Measurements from ENCODE around the gene MYOM1.
A peak's percentile ranks its signal among the peaks of the same experiment; 100 is the strongest.

MYOM1 gene

DNA sequence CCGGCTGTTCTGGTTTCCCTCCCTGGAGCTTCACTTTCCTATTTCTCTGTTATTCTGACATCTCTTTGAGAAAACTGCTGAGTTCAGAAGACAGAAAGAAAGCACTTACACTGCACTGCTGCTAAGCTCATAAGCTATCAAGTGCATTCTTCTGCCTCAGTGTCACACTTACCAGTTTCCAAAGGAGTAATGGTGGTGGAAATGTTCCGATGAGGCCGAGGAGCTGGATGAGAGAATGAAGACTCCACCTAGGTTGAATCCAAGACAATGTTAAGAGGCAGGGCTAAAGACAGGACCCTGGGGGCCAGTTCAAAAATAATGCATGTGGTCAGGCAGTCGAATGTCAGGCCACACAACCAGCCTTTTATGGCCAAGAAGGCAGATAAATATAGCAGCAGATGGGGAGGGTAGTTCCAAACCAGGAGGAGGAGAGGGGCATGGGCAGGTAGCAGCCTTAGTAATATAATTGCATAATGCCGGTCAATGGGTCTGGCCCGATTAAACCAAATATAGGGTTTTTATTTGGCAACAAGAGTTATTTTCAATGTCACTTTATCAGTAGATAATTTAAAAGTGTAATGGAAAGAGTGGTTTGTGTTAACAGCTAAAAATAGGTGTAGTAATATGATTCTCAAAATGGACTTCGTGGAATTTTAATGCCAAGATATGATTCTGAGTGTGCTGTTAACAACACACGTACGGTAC lies at the start of gene MYOM1:
Gene MYOM1, minus strand, starts transcription at position 338 of the 705 bp plus-strand sequence. CDS start 4,745 bp downstream, outside the sequence.
- Histone ChIP-seq H3K9me3 (0 out of 2 replicates have a peak, but pooled peaks cover 2% of the 10 kb centered on the region), H3K27ac (no peak within 1 kb of the TSS), H3K4me3 (no peak within 1 kb of the TSS), H3K27me3 (no peaks in the 10 kb centered on the region), H3K9ac (no peak within 1 kb of the TSS), H3K4me1 (peaks cover 5% of the 10 kb centered on the region; the same call in 1 of the 2 replicates), H4K20me1 (no peaks in the 10 kb centered on the region), H3K36me3 (no peaks in the 10 kb centered on the region), H3K4me2 (0 out of 2 replicates have a peak within 1 kb of the TSS, but pooled peaks have one; percentile 7)
- TF ChIP-seq Cebpa-rat (IDR thresholded peaks at IDR 0.05): no peak

DNA sequence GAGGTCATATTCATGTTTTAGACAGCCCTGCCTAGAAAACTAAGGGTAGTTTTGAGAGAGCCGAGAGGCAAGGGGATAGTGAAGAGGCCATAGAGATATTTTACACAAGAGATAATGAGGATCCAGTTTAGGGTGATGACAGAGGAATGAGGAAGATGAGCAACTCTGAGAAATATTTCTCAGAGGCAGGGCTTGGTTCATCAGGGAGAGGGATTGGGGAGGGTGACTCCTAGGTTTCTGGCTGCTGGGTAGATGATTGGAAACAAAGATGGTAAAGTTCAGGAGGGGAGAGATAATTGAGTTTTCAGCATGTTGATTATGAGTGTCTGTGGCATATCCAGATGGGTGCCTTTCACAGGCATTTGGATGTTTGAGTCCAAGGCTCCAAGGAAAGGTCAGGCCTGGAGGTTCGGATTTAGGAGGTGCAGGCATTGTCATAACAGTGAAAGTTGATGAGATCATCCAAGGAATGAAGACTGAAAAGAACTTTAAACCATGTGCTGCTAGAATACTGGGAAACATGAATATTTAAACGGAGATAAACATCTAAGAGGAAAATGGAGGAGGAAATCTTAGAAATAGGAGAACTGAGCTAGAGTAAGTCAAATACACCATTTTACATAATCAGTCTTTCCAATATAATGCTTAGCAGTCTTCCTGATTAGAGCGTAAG lies 49.6 kb upstream of the MYOM1 start:
- no peaks in the 10 kb centered on the region for H3K27me3 ChIP-seq
- no peak for TF ChIP-seq Cebpa-rat (IDR thresholded peaks at IDR 0.05)
- peaks cover 75% of the 10 kb centered on the region for H3K4me1 ChIP-seq
- H3K36me3 ChIP-seq: peaks cover 28% of the 10 kb centered on the region
- no peak overlapping the region for H3K4me3 ChIP-seq
- peak overlapping the region; percentile 82 for H3K4me2 ChIP-seq
- no peaks in the 10 kb centered on the region for H3K9me3 ChIP-seq
- H4K20me1 ChIP-seq: peaks cover 100% of the 10 kb centered on the region
- no peak overlapping the region for H3K9ac ChIP-seq
- no peak overlapping the region for H3K27ac ChIP-seq

DNA sequence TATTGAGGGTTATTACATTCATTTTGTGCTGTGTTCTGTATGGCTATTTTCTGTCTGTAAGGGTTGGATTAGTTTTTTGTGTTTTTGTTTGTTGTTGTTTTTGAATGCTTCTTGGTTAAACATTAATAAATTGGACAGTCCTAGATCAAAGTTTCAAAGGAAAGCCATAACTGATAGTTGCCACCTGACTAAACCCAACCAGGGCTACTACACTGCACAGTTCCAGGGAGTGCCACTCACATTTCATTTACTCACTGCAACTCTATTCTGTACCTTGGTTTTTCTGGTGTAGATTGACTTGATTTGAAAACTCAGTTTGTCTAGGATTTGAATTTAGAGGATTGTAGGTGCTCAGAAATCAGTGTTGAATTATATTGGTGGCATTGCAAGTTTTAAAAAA lies 48.5 kb upstream of the MYOM1 start:
- Histone ChIP-seq H3K4me3 (no peak overlapping the region), H3K4me1 (peaks cover 85% of the 10 kb centered on the region), H3K4me2 (peak overlapping the region; percentile 82), H3K36me3 (peaks cover 17% of the 10 kb centered on the region), H3K9ac (no peak overlapping the region), H3K27ac (no peak overlapping the region), H3K27me3 (no peaks in the 10 kb centered on the region), H3K9me3 (no peaks in the 10 kb centered on the region), H4K20me1 (peaks cover 100% of the 10 kb centered on the region)
- no peak for TF ChIP-seq Cebpa-rat (IDR thresholded peaks at IDR 0.05)

DNA sequence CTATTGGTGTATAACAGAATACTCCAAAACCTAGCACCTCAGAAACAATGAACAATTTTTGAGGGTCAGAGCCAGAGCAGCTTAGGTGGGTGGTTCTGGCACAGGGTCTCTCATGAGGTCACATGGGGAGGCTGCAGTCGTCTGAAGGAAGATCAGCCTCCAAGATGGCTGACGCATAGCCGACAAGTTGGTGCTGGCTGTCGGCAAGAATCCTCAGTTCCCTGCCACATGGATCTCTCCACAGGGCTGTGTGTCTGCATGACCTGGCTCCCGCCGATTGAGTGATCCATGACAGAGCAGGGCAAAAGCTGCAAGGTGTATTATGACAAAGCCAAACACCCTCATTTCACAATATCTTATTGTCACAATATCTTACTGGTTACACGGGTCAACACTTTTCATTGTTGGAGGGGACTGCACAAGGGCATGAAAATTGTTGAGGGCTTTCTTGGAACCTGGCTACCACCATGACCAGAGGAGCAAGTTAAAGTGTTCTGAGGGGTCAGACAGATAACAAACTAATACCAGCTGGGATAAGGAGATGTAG lies 46.4 kb upstream of the MYOM1 start:
- Histone ChIP-seq H3K36me3 (peaks cover 4% of the 10 kb centered on the region; the same call in 1 of the 2 replicates), H3K9ac (peak overlapping the region; percentile 4; the same call in 1 of the 2 replicates), H3K4me2 (peak overlapping the region; percentile 82), H3K4me1 (peaks cover 78% of the 10 kb centered on the region), H4K20me1 (peaks cover 84% of the 10 kb centered on the region), H3K4me3 (no peak overlapping the region), H3K27ac (0 out of 2 replicates have a peak overlapping the region, but pooled peaks have one; percentile 20), H3K27me3 (no peaks in the 10 kb centered on the region), H3K9me3 (no peaks in the 10 kb centered on the region)
- no peak for TF ChIP-seq Cebpa-rat (IDR thresholded peaks at IDR 0.05)

DNA sequence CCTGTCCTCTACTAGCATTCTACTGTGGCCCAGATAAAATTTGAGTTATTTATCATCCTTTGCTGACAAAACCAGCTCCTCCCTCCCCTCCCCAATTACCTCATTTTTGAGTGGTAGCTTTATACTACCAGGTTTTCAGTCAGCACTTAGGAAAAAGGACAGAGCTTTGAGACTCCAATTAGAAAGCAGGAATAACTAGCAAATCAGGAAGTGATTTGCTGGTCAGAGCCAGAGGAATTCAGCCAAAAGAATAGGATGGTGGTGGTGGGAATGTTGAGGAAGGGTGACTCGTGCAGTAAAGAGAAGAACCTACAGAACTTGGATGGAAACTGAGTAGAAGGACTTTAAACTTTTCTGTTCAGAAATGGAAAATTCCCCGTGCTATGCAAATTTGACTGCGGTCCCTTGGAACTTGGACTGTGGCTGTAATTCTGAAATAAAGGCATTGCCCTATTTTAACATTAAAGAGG lies 45.8 kb upstream of the MYOM1 start:
- TF ChIP-seq Cebpa-rat (IDR thresholded peaks at IDR 0.05): no peak
- Histone ChIP-seq H4K20me1 (peaks cover 79% of the 10 kb centered on the region), H3K9me3 (no peaks in the 10 kb centered on the region), H3K36me3 (peaks cover 4% of the 10 kb centered on the region; the same call in 1 of the 2 replicates), H3K4me2 (peak overlapping the region; percentile 82), H3K4me1 (peaks cover 77% of the 10 kb centered on the region), H3K27ac (no peak overlapping the region; the same call in 1 of the 2 replicates), H3K9ac (no peak overlapping the region), H3K4me3 (no peak overlapping the region), H3K27me3 (no peaks in the 10 kb centered on the region)

DNA sequence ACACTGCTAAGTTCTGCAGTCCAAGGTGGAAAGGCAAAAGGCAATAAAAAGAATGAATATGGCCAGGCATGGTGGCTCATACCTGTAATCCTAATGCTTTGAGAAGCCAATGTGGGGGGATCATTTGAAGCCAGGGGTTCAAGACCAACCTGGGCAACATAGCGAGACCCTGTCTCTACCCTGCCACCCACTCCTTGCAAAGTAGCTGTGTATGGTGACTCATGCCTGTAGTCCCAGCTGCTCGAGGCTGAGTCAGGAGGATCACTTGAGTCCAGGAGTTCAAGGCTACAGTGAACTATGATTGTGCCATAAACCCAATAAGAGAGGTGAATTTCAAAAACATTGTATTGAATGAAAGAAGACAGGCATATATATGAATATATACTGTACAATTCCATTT lies 44.6 kb upstream of the MYOM1 start:
- peak overlapping the region; percentile 92 for H3K4me3 ChIP-seq
- peaks cover 77% of the 10 kb centered on the region for H3K4me1 ChIP-seq
- peaks cover 4% of the 10 kb centered on the region; the same call in 1 of the 2 replicates for H3K36me3 ChIP-seq
- no peaks in the 10 kb centered on the region for H3K9me3 ChIP-seq
- 0 out of 2 replicates have a peak overlapping the region, but pooled peaks have one; percentile 98 for H3K9ac ChIP-seq
- H4K20me1 ChIP-seq: peaks cover 66% of the 10 kb centered on the region
- H3K27me3 ChIP-seq: no peaks in the 10 kb centered on the region
- H3K4me2 ChIP-seq: peak overlapping the region; percentile 82
- H3K27ac ChIP-seq: no peak overlapping the region
- no peak for TF ChIP-seq Cebpa-rat (IDR thresholded peaks at IDR 0.05)

DNA sequence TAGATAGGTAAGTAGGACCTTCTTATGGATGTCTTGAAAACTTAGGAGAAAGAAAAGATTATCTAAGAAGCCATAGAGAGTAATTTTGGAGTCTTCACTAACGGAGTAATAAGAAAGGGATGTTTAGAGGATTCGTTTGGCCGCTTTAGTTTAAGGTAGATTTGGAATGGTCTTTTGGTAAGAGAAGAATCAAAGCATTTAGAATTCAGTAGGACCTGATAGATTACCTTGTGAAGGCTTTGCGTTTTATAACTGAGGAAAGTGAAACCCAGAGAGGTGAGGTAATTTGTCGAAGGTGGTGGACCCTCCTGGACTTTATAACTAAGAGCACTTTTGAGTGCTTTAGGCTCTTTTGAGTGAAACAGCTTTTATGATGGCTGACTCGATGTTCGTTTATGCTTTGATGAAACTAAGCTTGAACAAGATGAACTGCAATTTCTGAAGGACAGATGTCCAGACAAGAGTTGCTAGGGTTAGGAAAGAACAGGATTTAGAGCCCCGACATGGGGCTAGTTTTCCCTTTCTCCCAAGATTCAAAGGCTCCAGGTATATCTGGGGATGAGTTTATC lies 43.4 kb upstream of the MYOM1 start:
- Histone ChIP-seq H3K4me1 (peaks cover 77% of the 10 kb centered on the region), H3K9ac (peak overlapping the region; percentile 98)
- no peak for TF ChIP-seq Cebpa-rat (IDR thresholded peaks at IDR 0.05)

DNA sequence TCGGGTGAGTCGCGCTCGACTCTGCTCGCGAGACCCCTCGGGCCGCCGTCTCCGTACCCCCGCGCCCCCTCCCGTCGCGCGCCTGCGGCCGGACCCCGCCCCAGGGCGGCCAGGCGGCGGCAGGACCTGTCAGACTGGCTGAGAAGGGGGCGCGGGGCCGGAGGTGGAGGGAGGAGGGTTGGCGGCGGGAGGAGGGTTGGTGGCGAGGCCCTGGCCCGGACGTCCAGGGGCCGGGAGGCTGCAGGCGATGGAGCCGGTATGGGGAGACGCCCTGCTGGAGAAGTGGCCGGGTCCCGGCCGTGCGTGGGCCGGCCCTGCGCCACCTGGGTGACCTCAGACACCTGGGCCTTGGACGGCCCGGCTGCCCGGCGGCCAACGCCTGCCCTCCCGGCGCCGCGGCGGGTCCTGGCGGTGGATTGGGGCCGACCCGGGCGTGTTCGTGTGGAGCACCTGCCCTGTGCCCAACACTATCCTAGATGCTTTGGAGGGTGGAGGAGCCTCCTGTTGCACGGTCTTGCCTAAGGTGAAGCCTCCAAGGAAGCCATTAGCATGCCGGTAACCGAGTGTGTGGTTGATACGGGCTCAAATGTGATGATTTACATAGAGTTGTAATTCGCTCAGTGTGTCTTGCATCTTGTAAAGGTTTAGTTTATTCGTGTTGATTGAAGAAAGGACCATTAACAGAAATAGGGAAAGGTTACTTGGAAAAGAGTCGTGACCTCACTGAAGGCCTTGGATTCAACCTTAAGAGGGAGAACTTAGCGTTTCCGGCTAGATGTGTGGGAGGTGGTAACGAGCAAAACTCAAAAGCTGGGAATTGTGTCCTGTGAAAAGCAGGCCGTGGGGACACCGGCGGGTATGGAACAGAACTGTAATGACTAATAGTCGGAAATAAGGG lies 42.7 kb upstream of the MYOM1 start:
- Histone ChIP-seq H3K9me3 (no peaks in the 10 kb centered on the region), H3K4me3 (peak overlapping the region; percentile 92), H3K4me2 (peak overlapping the region; percentile 82), H3K27me3 (no peaks in the 10 kb centered on the region), H4K20me1 (peaks cover 48% of the 10 kb centered on the region), H3K9ac (peak overlapping the region; percentile 98), H3K27ac (peak overlapping the region; percentile 99), H3K4me1 (peaks cover 77% of the 10 kb centered on the region), H3K36me3 (peaks cover 20% of the 10 kb centered on the region)
- no peak for TF ChIP-seq Cebpa-rat (IDR thresholded peaks at IDR 0.05)

More for the DNA sequence above, 43.4 kb upstream of the MYOM1 start:
- Histone ChIP-seq H3K9me3 (no peaks in the 10 kb centered on the region), H3K27ac (peak overlapping the region; percentile 99), H3K4me3 (peak overlapping the region; percentile 92), H4K20me1 (peaks cover 55% of the 10 kb centered on the region), H3K27me3 (no peaks in the 10 kb centered on the region), H3K36me3 (peaks cover 13% of the 10 kb centered on the region), H3K4me2 (peak overlapping the region; percentile 82)
